Measurements from ENCODE around the gene NUP50.

NUP50 gene

GRCh38 chr22:45134313-45134712, 29.4 kb upstream of the NUP50 start:
- no peaks in the 10 kb centered on the region for H3K27me3 ChIP-seq (ENCODE audit: control insufficient read depth, insufficient read depth, low read length)
- H3K4me3 ChIP-seq (ENCODE audit: low read depth, low read length): no peak overlapping the region
- H3K4me2 ChIP-seq (ENCODE audit: low read length): no peak overlapping the region
- no peaks in the 10 kb centered on the region for H3K36me3 ChIP-seq (ENCODE audit: control insufficient read depth, insufficient read depth, low read length)
- no peak overlapping the region for H3K9ac ChIP-seq
- H3K9me3 ChIP-seq (ENCODE audit: control insufficient read depth, low read length): no peaks in the 10 kb centered on the region
- no peak overlapping the region for H3K27ac ChIP-seq
- H3K79me2 ChIP-seq: no peaks in the 10 kb centered on the region
- no peak overlapping the region for H2AFZ ChIP-seq
- no peaks in the 10 kb centered on the region for H3K4me1 ChIP-seq
- TF ChIP-seq, protein P1, sequence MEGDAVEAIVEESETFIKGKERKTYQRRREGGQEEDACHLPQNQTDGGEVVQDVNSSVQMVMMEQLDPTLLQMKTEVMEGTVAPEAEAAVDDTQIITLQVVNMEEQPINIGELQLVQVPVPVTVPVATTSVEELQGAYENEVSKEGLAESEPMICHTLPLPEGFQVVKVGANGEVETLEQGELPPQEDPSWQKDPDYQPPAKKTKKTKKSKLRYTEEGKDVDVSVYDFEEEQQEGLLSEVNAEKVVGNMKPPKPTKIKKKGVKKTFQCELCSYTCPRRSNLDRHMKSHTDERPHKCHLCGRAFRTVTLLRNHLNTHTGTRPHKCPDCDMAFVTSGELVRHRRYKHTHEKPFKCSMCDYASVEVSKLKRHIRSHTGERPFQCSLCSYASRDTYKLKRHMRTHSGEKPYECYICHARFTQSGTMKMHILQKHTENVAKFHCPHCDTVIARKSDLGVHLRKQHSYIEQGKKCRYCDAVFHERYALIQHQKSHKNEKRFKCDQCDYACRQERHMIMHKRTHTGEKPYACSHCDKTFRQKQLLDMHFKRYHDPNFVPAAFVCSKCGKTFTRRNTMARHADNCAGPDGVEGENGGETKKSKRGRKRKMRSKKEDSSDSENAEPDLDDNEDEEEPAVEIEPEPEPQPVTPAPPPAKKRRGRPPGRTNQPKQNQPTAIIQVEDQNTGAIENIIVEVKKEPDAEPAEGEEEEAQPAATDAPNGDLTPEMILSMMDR (IDR thresholded peaks at IDR 0.05): no peak

DNA sequence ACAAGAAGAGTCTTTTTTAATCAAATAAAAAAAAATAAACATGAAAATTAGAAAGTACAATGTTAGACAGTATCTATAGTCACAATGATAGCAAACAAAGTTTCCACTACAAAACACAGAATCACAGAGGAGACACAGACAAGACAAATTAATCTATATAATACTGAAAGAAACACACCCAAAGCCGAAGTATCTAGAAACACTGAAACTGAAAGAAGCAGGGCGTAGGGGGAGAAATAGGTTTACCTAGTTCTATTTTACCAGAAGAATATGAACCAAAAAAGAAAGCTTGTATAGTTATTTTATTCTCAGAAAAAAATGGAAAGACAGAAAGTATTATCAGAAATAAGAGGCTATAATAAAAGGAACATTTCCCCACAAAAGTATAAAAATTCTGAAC, 27.1 kb upstream of the NUP50 start:
- no peaks in the 10 kb centered on the region for H3K36me3 ChIP-seq (ENCODE audit: control insufficient read depth, insufficient read depth, low read length)
- no peaks in the 10 kb centered on the region for H3K4me1 ChIP-seq
- no peak overlapping the region for H2AFZ ChIP-seq
- TF ChIP-seq, protein P1 (IDR thresholded peaks at IDR 0.05): no peak
- no peak overlapping the region for H3K4me2 ChIP-seq (ENCODE audit: low read length)
- H3K9ac ChIP-seq: no peak overlapping the region
- no peak overlapping the region for H3K27ac ChIP-seq
- no peak overlapping the region for H3K4me3 ChIP-seq (ENCODE audit: low read depth, low read length)
- H3K79me2 ChIP-seq: no peaks in the 10 kb centered on the region
- no peaks in the 10 kb centered on the region for H3K27me3 ChIP-seq (ENCODE audit: control insufficient read depth, insufficient read depth, low read length)
- no peaks in the 10 kb centered on the region for H3K9me3 ChIP-seq (ENCODE audit: control insufficient read depth, low read length)

GRCh38 chr22:45139693-45140092, 24.0 kb upstream of the NUP50 start:
- H3K4me3 ChIP-seq (ENCODE audit: low read depth, low read length): no peak overlapping the region
- H3K27me3 ChIP-seq (ENCODE audit: control insufficient read depth, insufficient read depth, low read length): no peaks in the 10 kb centered on the region
- no peaks in the 10 kb centered on the region for H3K79me2 ChIP-seq
- H2AFZ ChIP-seq: no peak overlapping the region
- no peaks in the 10 kb centered on the region for H3K36me3 ChIP-seq (ENCODE audit: control insufficient read depth, insufficient read depth, low read length)
- no peak overlapping the region for H3K4me2 ChIP-seq (ENCODE audit: low read length)
- no peak overlapping the region for H3K9ac ChIP-seq
- no peak overlapping the region for H3K27ac ChIP-seq
- no peaks in the 10 kb centered on the region for H3K4me1 ChIP-seq
- no peaks in the 10 kb centered on the region for H3K9me3 ChIP-seq (ENCODE audit: control insufficient read depth, low read length)
- TF ChIP-seq, protein P1 (IDR thresholded peaks at IDR 0.05): no peak

DNA sequence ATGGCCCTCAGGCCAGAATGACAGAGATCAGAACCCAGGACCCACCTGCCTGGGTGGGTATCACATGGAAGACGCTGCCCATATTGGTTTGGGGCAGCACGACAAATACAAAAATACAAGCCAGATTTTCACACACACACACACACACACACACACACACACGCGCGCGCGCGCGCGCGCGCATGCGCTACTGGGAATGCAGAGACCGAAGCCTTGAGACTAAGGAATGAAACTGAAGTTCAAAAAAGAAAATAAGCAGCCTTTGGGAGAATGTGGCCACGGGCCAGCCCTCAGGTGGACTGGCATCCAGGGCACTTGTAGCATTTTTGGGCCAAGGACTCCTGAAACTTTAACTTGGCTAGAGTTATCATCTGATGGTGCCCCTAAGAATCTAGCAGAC, 21.3 kb upstream of the NUP50 start:
- Histone ChIP-seq H3K79me2 (no peaks in the 10 kb centered on the region), H3K9ac (no peak overlapping the region), H3K4me1 (no peaks in the 10 kb centered on the region), H3K27ac (no peak overlapping the region), H2AFZ (no peak overlapping the region), H3K36me3 (ENCODE audit: control insufficient read depth, insufficient read depth, low read length) (no peaks in the 10 kb centered on the region), H3K4me3 (ENCODE audit: low read depth, low read length) (no peak overlapping the region), H3K4me2 (ENCODE audit: low read length) (no peak overlapping the region), H3K27me3 (ENCODE audit: control insufficient read depth, insufficient read depth, low read length) (no peaks in the 10 kb centered on the region), H3K9me3 (ENCODE audit: control insufficient read depth, low read length) (no peaks in the 10 kb centered on the region)
- TF ChIP-seq, protein P1 (IDR thresholded peaks at IDR 0.05): no peak

DNA sequence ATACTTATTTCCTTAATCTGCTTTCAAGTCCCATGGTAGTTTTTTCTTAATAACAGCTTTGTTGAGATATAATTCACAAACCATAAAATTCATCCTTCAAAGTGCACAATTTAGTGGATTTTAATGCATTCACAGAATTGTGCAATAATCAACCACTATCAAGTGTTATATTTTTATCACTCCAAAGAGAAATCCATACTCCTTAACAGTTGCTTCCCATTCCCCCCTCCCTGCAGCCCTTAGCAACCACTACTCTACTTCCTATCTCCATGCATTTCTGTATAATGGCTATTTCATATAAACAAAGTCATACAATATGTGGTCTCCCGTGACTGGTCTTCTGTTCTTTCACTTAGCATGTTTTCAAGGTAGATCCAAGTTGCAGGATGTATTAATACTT, 18.8 kb upstream of the NUP50 start:
- Histone ChIP-seq H3K27me3 (ENCODE audit: control insufficient read depth, insufficient read depth, low read length) (no peaks in the 10 kb centered on the region), H3K9me3 (ENCODE audit: control insufficient read depth, low read length) (no peaks in the 10 kb centered on the region), H2AFZ (no peak overlapping the region), H3K27ac (no peak overlapping the region), H3K9ac (no peak overlapping the region), H3K4me2 (ENCODE audit: low read length) (no peak overlapping the region), H3K79me2 (no peaks in the 10 kb centered on the region), H3K36me3 (ENCODE audit: control insufficient read depth, insufficient read depth, low read length) (no peaks in the 10 kb centered on the region), H3K4me3 (ENCODE audit: low read depth, low read length) (no peak overlapping the region), H3K4me1 (no peaks in the 10 kb centered on the region)
- TF ChIP-seq, protein P1 (IDR thresholded peaks at IDR 0.05): no peak

Data from parathyroid adenoma (tissue), 2 donors.